Measurements from ENCODE around the gene KLK12. TPM values are rescaled to one million over a fixed set of nuclear protein-coding genes. Genes with fewer than 3 reads are reported as not detected.

Gene KLK12
- total RNA-seq, 1 experiment from 2014 or later: not detected

- Histone ChIP-seq H3K4me1 (ENCODE audit: insufficient read depth, low read length) (peaks cover 2% of the 10 kb centered on the region; the same call in 1 of the 2 replicates), H3T11ph (ENCODE audit: low read length) (no peak overlapping the region), H3K56ac (ENCODE audit: insufficient read length, low read depth, low read length) (no peak overlapping the region), H3K14ac (ENCODE audit: insufficient read depth, low read length) (no peak overlapping the region), H3K9ac (ENCODE audit: extremely low read depth, insufficient read length, low read length) (no peak overlapping the region), H2AK5ac (ENCODE audit: insufficient read length, low read length) (no peak overlapping the region), H2BK20ac (ENCODE audit: low read depth, low read length, poor library complexity, severe bottlenecking) (no peak overlapping the region), H2BK5ac (ENCODE audit: insufficient read length, low read length) (no peak overlapping the region), H2AFZ (ENCODE audit: low read length) (no peak overlapping the region), H3K9me3 (ENCODE audit: control insufficient read depth, low read depth, low read length) (no peaks in the 10 kb centered on the region), H2BK12ac (ENCODE audit: insufficient read length, low read depth, low read length) (no peak overlapping the region), H3K27ac (ENCODE audit: insufficient read length, low read depth, low read length) (no peak overlapping the region), H4K5ac (ENCODE audit: insufficient read length, low read depth, low read length) (no peak overlapping the region), H3K18ac (ENCODE audit: insufficient read length, low read depth, low read length) (no peak overlapping the region), H3K27me3 (ENCODE audit: insufficient read depth, low read length) (no peaks in the 10 kb centered on the region), H3K79me2 (ENCODE audit: insufficient read depth, low read length) (no peaks in the 10 kb centered on the region), H2BK15ac (ENCODE audit: low read depth, low read length) (no peak overlapping the region), H2BK120ac (ENCODE audit: low read depth, low read length, poor library complexity, severe bottlenecking) (no peak overlapping the region), H3K23me2 (ENCODE audit: insufficient read length, low read depth, low read length, poor library complexity, severe bottlenecking) (no peaks in the 10 kb centered on the region), H4K91ac (ENCODE audit: insufficient read length, low read depth, low read length) (no peak overlapping the region), H3K23ac (ENCODE audit: insufficient read length, low read depth, low read length) (no peak overlapping the region), H3K4me2 (ENCODE audit: insufficient read depth, insufficient read length, low read length) (no peak overlapping the region), H4K8ac (replicated peaks; ENCODE audit: insufficient read length, low read depth, low read length) (no peak overlapping the region), H4K20me1 (ENCODE audit: control insufficient read depth, insufficient read depth, insufficient read length) (no peaks in the 10 kb centered on the region), H3K4ac (ENCODE audit: low read depth, low read length) (no peak overlapping the region), H3K79me1 (ENCODE audit: insufficient read depth, low read depth, low read length, poor library complexity, severe bottlenecking) (no peaks in the 10 kb centered on the region)
- no CpG with 5 or more reads among the region's 5 CpGs for WGBS (ENCODE audit: extremely low coverage, insufficient read length, low lambda C conversion rate)
- H3K4me1 Mint-ChIP-seq: peaks cover 13 to 16% of the 10 kb centered on the region in 2 experiments
- H3K9me3 Mint-ChIP-seq: peaks cover 7 to 15% of the 10 kb centered on the region in 2 experiments
- H3K27ac Mint-ChIP-seq: no peak overlapping the region
- TF ChIP-seq CTCF (conservative IDR thresholded peaks at IDR 0.05): no peak
- no peak for DNase-seq
- no peak overlapping the region for H3K4me3 Mint-ChIP-seq
- peaks cover 0 to 7% (median 0%) of the 10 kb centered on the region in 3 experiments; a peak in 1 of 7 replicates for H3K36me3 Mint-ChIP-seq (ENCODE audit: insufficient read depth in 1 of 3, low read depth in 3 of 3)
- H3K27me3 Mint-ChIP-seq (ENCODE audit: low read depth): peaks cover 7% of the 10 kb centered on the region; the same call in 1 of the 2 replicates
Observed at GRCh38 chr19:51075998-51076397, 41.2 kb upstream of the KLK12 start.
